CD14-positive monocyte (primary cell): Measurements from ENCODE around the gene ZNF691. TPM values are rescaled to one million over a fixed set of nuclear protein-coding genes. Genes with fewer than 3 reads are reported as not detected.
"Not testable (repeated sequence)": the region's sequence is repeated elsewhere in the genome, so short reads cannot be mapped to it uniquely, and the experiment has no call there.

Source experiments
- DNase-seq, 3 donors: peaks; one replicate each; pipeline ENCODE4 v3.0.0-alpha.2; 2011 to 2022
- H2AFZ ChIP-seq: 2 replicates; pipeline ENCODE4 v1.6.0; 2012; ENCODE audit warnings: mild to moderate bottlenecking, low read depth, low read length, inconsistent platforms; ENCODE audit not compliant: insufficient read depth, poor library complexity, severe bottlenecking
- H3K27ac ChIP-seq, 2 donors: 1 replicate in 1 of 2; 2 replicates in 1 of 2; pipeline ENCODE4 v1.5.1; 2012 to 2013; ENCODE audit warnings: low read length in 2 of 2, control low read depth in 1 of 2, inconsistent platforms in 1 of 2, low read depth in 1 of 2, mild to moderate bottlenecking in 1 of 2
- H3K27me3 ChIP-seq, 2 donors: one replicate each; pipeline versions ENCODE4 v1.6.0 to v1.6.1; 2011 to 2013; ENCODE audit warnings: low read length in 2 of 2; ENCODE audit not compliant: control insufficient read depth in 2 of 2, insufficient read depth in 2 of 2
- H3K36me3 ChIP-seq, 2 donors: replicated peaks in 1 of 2; 1 replicate in 1 of 2; 2 replicates in 1 of 2; pipeline versions ENCODE4 v1.5.1 to v1.6.1; 2012 to 2013; ENCODE audit warnings: low read length in 2 of 2, control low read depth in 1 of 2, inconsistent platforms in 1 of 2, mild to moderate bottlenecking in 1 of 2; ENCODE audit not compliant: insufficient read depth in 2 of 2, control insufficient read depth in 1 of 2
- H3K4me1 ChIP-seq, 2 donors: 1 replicate in 1 of 2; 2 replicates in 1 of 2; pipeline versions ENCODE4 v1.5.1 to v1.6.1; 2012 to 2013; ENCODE audit warnings: low read length in 2 of 2, control low read depth in 1 of 2, inconsistent platforms in 1 of 2, mild to moderate bottlenecking in 1 of 2, moderate library complexity in 1 of 2; ENCODE audit not compliant: insufficient read depth in 2 of 2, control insufficient read depth in 1 of 2
- H3K4me2 ChIP-seq: replicated peaks from 2 replicates; pipeline ENCODE3; 2012; ENCODE audit warnings: low read length, moderate library complexity, mild to moderate bottlenecking; ENCODE audit not compliant: poor library complexity, severe bottlenecking; ENCODE audit errors: extremely low read depth
- H3K4me3 ChIP-seq, 3 experiments: fragments of 200-600 bp in 1 of 3; sonication (generic) in 1 of 3; replicated peaks in 1 of 3; 1 replicate in 2 of 3; 2 replicates in 1 of 3; pipeline ENCODE4 v1.5.1; 2011 to 2013; ENCODE audit warnings: low read length in 3 of 3, mild to moderate bottlenecking in 3 of 3, control low read depth in 2 of 3, low read depth in 2 of 3, inconsistent platforms in 1 of 3, moderate library complexity in 1 of 3
- H3K79me2 ChIP-seq: 2 replicates; pipeline ENCODE4 v1.6.0; 2012; ENCODE audit warnings: mild to moderate bottlenecking, control low read depth, inconsistent platforms, low read length, moderate library complexity; ENCODE audit not compliant: insufficient read depth
- H3K9ac ChIP-seq: 2 replicates; pipeline ENCODE4 v1.6.0; 2017; ENCODE audit warnings: low read length, mild to moderate bottlenecking; ENCODE audit not compliant: insufficient read depth, poor library complexity, severe bottlenecking
- H3K9me3 ChIP-seq, 2 donors: replicated peaks in 1 of 2; 1 replicate in 1 of 2; 2 replicates in 1 of 2; pipeline versions ENCODE4 v1.5.1 to v1.6.1; 2012 to 2013; ENCODE audit warnings: low read length in 2 of 2, control low read depth in 1 of 2; ENCODE audit not compliant: control insufficient read depth in 1 of 2, insufficient read depth in 1 of 2
- H4K20me1 ChIP-seq: 2 replicates; pipeline ENCODE4 v1.6.0; 2012; ENCODE audit warnings: mild to moderate bottlenecking, low read length, control low read depth, moderate library complexity; ENCODE audit not compliant: insufficient read depth
- H3K27ac Mint-ChIP-seq, 7 donors: one replicate each; pipeline ENCODE4 v1.8.0; 2020; ENCODE audit warnings: mild to moderate bottlenecking in 7 of 7, mixed read lengths in 7 of 7, moderate library complexity in 6 of 7, inconsistent platforms in 2 of 7
- H3K27me3 Mint-ChIP-seq, 3 donors: one replicate each; pipeline ENCODE4 v1.8.0; 2021 to 2022; ENCODE audit warnings: low read depth in 3 of 3, mild to moderate bottlenecking in 3 of 3, mixed read lengths in 3 of 3, moderate library complexity in 3 of 3, inconsistent platforms in 1 of 3
- H3K36me3 Mint-ChIP-seq, 2 donors: one replicate each; pipeline ENCODE4 v1.8.0; 2020; ENCODE audit warnings: mixed read lengths in 2 of 2, inconsistent platforms in 1 of 2, mild to moderate bottlenecking in 1 of 2
- H3K4me1 Mint-ChIP-seq: one replicate; pipeline ENCODE4 v1.8.0; 2020; ENCODE audit warnings: mild to moderate bottlenecking, mixed read lengths
- H3K4me3 Mint-ChIP-seq, 2 donors: one replicate each; pipeline ENCODE4 v1.8.0; 2020; ENCODE audit warnings: mild to moderate bottlenecking in 2 of 2, mixed read lengths in 2 of 2, moderate library complexity in 1 of 2
- H3K9me3 Mint-ChIP-seq, 7 donors: one replicate each; pipeline ENCODE4 v1.8.0; 2020 to 2022; ENCODE audit warnings: mixed read lengths in 7 of 7, mild to moderate bottlenecking in 6 of 7, moderate library complexity in 6 of 7, inconsistent platforms in 2 of 7
- WGBS: methylation state at CpG from one replicate; pipeline ENCODE4 v1.1.5; 2013; ENCODE audit warnings: missing lambda C conversion rate; ENCODE audit not compliant: insufficient coverage; 5-methylcytosine and 5-hydroxymethylcytosine counted together
- intact Hi-C, 2 donors: fragments of 100-400 bp; cut with micrococcal nuclease; formaldehyde crosslinking; loops; one replicate each; pipeline versions ENCODE4 v1.15.0 to v1.15.1; 2023
- polyA plus RNA-seq, 3 donors: library from polyadenylated mRNA; depleted of rRNA in 1 of 3; unstranded in 2 of 3; stranded (reverse) in 1 of 3; fragments of 300-500 nt in 2 of 3; fragments of >200 nt in 1 of 3; fragmentation: Illumina TruSeq in 2 of 3; gene quantifications; 1 replicate in 2 of 3; 2 replicates in 1 of 3; pipeline ENCODE4 v1.2.3, GENCODE V29; 2012 to 2021
- TF ChIP-seq, protein P1 (sequence below): fragments of 200-600 bp; IDR thresholded peaks from one replicate; pipeline ENCODE4 v1.8.0; 2022; ENCODE audit warnings: antibody characterized with exemption, mild to moderate bottlenecking

The ZNF691 gene
- polyA plus RNA-seq, 3 donors, result 1.3 to 6.7 (median 1.8) TPM

DNA sequence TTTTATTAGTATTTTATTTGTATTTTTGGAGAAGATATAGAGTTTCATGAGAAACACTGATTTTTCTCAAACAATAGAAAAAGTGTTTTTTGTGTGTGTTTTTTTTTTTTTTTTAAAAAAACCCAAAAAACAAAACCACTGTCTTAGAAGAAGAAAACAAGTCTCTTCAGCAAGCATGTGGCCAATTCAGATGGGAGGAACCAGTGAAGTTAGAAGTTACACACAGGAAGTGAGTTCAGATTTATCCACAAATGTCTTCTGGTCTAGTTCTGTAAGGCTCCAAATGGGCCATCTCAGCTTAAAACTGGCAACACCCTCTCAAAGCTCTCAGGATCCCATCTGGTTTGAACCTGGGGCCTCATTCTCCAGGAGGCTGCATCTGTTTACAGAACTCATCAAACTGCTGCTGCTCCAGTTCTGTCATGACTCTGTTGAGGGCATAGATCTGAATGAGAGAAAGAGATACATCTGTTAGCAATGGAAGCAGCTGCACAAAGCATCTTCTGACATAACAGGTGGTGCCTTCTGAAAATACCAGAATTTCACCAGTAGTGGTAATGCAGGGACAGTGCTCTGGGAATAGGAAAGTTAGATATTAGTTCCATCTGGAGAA lies 39.3 kb upstream of the ZNF691 start:
- Histone ChIP-seq H3K9me3 (peaks cover 0 to 11% of the 10 kb centered on the region in 2 donors), H3K27ac (no peak overlapping the region), H4K20me1 (no peaks in the 10 kb centered on the region), H3K27me3 (no peaks in the 10 kb centered on the region), H3K79me2 (no peaks in the 10 kb centered on the region), H2AFZ (no peak overlapping the region), H3K36me3 (peaks cover 0 to 42% of the 10 kb centered on the region in 2 donors), H3K9ac (no peak overlapping the region), H3K4me3 (no peak overlapping the region), H3K4me2 (no peak overlapping the region), H3K4me1 (no peaks in the 10 kb centered on the region)
- intact Hi-C loops, result no loop called here
- H3K27me3 Mint-ChIP-seq, result peaks cover 0 to 2% (median 0%) of the 10 kb centered on the region in 3 donors
- peaks cover 39 to 47% of the 10 kb centered on the region in 2 donors for H3K36me3 Mint-ChIP-seq
- TF ChIP-seq, protein P1, sequence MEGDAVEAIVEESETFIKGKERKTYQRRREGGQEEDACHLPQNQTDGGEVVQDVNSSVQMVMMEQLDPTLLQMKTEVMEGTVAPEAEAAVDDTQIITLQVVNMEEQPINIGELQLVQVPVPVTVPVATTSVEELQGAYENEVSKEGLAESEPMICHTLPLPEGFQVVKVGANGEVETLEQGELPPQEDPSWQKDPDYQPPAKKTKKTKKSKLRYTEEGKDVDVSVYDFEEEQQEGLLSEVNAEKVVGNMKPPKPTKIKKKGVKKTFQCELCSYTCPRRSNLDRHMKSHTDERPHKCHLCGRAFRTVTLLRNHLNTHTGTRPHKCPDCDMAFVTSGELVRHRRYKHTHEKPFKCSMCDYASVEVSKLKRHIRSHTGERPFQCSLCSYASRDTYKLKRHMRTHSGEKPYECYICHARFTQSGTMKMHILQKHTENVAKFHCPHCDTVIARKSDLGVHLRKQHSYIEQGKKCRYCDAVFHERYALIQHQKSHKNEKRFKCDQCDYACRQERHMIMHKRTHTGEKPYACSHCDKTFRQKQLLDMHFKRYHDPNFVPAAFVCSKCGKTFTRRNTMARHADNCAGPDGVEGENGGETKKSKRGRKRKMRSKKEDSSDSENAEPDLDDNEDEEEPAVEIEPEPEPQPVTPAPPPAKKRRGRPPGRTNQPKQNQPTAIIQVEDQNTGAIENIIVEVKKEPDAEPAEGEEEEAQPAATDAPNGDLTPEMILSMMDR, result no peak
- H3K4me1 Mint-ChIP-seq, result no peaks in the 10 kb centered on the region
- no peak overlapping the region for H3K27ac Mint-ChIP-seq
- no peak overlapping the region for H3K4me3 Mint-ChIP-seq
- H3K9me3 Mint-ChIP-seq, result peaks cover 5 to 16% (median 12%) of the 10 kb centered on the region in 7 donors
- no peak for DNase-seq

DNA sequence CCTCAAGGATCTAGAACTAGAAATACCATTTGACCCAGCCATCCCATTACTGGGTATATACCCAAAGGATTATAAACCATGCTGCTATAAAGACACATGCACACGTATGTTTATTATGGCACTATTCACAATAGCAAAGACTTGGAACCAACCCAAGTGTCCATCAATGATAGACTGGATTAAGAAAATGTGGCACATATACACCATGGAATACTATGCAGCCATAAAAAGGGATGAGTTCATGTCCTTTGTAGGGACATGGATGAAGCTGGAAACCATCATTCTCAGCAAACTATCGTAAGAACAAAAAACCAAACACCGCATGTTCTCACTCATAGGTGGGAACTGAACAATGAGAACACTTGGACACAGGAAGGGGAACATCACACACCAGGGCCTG lies 31.6 kb upstream of the ZNF691 start:
- not testable (repeated sequence) for H3K27ac ChIP-seq, H2AFZ ChIP-seq, H3K27me3 ChIP-seq, DNase-seq, H3K9ac ChIP-seq, H3K4me2 ChIP-seq, H3K27ac Mint-ChIP-seq, H3K9me3 Mint-ChIP-seq, H3K4me3 ChIP-seq, H3K27me3 Mint-ChIP-seq, H3K4me3 Mint-ChIP-seq, H3K9me3 ChIP-seq
- no CpG with 5 or more reads among the region's 3 CpGs for WGBS
- Histone ChIP-seq H3K79me2 (peaks cover 30% of the 10 kb centered on the region), H3K4me1 (peaks cover 18 to 20% of the 10 kb centered on the region in 2 donors), H4K20me1 (peaks cover 28% of the 10 kb centered on the region), H3K36me3 (peaks cover 0 to 21% of the 10 kb centered on the region in 2 donors)
- intact Hi-C loops, result loop anchor here (5.0 kb wide), 2 partner anchors 32 to 48 kb away; partner anchors contain the start of genes C1orf50 (in 1 of the 2), P3H1 (in 1 of the 2) and ZNF691 (in 1 of the 2)
- peaks cover 27 to 34% of the 10 kb centered on the region in 2 donors for H3K36me3 Mint-ChIP-seq
- peaks cover 31% of the 10 kb centered on the region for H3K4me1 Mint-ChIP-seq
